GM21381 (cell line): ENCODE measurements around the gene TNN.
"Not testable (repeated sequence)": the region's sequence is repeated elsewhere in the genome, so short reads cannot be mapped to it uniquely, and the experiment has no call there.

Source experiments
- ATAC-seq: cut with Tn5 transposase; IDR thresholded peaks from one replicate; pipeline ENCODE4 v1.9.1; 2021; ENCODE audit warnings: mild to moderate bottlenecking, moderate library complexity; ENCODE audit not compliant: unreplicated experiment

TNN gene

DNA sequence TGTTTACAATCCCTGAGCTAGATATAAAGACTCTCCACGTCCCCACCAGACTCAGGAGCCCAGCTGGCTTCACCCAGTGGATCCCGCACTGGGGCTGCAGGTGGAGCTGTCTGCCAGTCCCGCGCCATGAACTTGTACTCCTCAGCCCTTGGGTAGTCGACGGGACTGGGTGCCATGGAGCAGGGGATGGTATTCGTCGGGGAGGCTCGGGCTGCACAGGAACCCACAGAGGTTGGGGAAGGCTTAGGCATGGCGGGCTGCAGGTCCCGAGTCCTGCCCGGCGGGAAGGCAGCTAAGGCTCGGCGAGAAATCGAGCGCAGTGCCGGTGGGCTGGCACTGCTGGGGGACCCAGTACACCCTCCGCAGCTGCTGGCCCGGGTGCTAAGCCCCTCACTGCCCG is 34.5 kb downstream of the TNN start:
- not testable (repeated sequence) for ATAC-seq

DNA sequence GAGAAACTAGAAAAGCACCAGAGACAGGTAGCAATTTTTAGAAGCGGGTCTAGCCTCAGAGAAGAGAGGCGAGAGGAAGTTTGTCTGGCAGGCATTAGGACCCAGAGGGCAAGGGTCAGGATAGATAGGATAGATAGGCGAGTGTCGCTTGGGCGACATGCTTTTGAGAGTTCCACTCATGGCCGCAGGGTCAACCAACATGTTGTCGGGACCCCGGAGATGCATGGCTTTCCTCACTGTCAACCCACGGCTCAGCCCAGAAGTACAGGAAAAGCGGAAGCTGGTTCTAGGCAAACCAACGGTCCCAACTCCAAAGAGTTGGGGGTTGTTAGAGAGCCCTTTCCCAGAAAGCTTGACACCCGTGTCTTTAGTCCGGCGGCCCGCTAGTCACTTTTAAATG is 38.9 kb downstream of the TNN start:
- not testable (repeated sequence) for ATAC-seq

DNA sequence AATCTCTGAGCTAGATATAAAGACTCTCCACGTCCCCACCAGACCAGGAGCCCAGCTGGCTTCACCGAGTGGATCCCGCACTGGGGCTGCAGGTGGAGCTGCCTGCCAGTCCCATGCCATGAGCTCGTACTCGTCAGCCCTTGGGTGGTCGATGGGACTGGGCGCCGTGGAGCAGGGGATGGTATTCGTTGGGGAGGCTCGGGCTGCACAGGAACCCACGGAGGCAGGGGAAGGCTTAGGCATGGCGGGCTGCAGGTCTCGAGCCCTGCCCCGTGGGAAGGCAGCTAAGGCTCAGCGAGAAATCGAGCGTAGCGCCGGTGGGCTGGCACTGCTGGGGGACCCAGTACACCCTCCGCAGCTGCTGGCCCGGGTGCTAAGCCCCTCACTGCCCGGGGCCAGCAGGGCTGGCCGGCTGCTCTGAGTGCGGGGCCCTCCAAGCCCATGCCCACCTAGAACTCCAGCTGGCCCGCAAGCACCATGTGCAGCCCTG is 40.7 kb downstream of the TNN start:
- not testable (repeated sequence) for ATAC-seq

DNA sequence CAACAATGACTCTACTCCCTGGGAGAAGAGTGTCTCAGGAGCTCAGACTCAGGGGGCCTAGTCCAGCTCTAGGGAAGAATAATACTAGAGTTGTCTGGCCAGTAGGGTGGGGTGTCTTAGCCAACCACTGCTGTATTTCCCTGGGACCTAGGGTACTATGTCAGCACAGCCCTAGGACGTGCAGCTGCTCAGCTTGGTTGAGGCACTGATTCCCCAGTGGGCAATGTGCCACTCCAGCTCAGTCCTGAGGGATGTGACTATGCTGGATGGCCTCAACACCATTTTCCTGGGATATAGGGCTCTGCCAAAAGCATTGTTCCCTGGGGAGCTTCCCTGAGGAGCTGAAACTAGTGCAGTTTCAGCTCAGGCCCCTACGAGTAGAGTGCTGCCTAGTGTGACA is 47.4 kb downstream of the TNN start:
- ATAC-seq: no peak

DNA sequence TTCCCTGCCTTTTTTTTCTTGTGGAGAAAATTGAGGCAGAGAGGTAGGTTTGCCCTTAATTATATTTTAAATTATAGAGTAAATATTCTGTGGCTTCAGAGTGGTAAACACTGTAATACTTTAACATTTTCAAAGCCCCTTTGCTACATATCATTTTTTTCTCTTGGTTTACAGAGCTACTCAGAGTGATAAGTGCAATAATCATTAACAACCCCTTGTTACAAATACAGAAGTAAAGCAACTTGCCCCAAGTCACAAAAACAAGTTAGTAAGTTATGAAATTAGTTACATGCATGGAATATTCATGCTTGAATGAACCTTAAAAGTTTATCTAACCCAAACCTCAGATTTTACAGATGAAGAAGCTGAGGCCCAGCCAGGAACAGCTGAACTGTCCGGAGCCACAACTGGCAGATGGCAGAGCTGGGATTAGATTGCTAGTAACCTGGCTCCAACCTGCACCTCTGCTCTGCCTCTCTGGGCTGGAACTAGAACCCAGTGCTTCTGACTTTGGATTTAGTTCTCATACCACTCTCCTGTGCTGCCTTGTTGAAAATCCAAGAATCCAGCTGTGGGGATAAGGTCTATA is 48.7 kb downstream of the TNN start:
- no peak for ATAC-seq

DNA sequence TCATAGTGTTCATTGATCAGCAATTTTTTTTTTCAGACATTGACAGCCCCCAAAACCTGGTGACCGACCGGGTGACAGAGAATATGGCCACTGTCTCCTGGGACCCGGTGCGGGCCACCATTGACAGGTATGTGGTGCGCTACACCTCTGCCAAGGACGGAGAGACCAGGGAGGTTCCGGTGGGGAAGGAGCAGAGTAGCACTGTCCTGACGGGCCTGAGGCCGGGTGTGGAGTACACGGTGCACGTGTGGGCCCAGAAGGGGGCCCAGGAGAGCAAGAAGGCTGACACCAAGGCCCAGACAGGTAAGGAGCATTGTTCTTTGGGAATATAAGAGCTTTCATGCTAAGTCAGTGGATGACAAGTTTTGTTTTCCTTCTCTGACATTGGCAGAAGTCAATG is 49.3 kb downstream of the TNN start:
- no peak for ATAC-seq

DNA sequence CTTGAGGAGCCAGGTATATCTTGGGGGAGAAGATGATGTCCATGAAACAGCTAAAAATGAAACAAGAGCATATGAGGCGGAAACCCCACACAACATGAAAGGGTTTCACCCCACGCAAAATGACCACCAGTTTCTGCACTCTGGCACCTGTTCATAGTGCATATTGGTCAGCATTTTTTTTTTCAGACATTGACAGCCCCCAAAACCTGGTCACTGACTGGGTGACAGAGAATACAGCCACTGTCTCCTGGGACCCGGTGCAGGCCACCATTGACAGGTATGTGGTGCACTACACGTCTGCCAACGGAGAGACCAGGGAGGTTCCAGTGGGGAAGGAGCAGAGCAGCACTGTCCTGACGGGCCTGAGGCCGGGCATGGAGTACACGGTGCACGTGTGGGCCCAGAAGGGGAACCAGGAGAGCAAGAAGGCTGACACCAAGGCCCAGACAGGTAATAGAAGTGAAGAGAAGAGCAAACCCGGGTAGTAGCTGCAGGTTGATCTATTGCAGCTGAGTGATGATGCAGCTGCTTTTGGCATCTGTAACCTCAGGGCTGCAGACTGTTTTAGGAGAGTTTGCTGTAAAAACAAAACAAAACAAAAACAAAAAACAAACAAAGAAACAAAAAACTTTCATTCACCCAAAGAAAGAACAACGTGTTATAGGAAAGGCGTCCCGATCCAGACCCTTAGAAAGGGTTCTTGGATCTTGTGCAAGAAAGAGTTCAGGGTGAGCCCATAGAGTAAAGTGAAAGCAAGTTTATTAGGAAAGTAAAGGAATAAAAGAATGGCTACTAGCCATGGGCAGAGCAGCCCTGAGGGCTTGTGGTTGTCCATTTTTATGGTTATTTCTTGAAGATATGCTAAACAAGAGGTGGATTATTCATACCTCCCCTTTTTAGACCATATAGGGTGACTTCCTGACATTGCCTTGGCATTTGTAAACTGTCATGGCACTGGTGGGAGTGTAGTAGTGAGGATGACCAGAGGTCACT is 51.0 kb downstream of the TNN start:
- ATAC-seq: no peak

DNA sequence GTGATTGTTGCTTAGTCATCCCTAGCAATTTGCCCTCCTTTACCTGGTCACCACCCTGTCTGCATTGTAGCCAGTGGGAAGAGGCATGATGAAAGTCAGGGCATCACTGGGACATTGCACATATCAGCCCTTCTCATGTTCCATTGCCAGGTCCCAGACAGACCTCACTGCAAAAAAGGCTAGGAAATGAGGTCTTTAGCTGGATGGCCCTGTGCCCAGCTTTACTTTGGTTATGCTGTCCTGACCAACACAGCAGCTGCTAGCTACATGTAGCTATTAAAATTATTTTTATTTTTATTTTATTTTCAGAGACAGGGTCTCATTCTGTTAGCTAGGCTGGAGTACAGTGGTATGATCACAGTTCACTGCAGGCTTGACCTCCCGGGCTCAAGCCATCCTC is 52.9 kb downstream of the TNN start:
- ATAC-seq: no peak

DNA sequence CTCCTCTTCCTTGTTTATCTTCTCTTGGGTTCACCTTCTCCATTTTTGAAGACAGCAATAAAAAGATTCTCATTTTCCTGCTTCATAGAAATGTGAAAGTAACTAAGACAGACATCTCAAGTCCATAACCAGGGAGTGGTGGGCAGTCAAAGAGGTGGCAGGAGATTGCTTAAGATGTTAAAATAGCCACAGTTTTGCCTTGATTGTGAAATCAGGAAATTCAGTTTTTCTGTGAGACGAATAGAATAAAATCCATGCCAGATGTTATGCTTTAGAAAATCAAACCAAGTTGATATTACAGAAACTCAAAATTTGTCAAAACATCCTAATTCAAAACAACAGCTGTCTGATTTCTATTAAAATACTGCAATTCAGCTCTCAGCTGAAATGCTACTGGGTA is 57.2 kb downstream of the TNN start:
- ATAC-seq: no peak

DNA sequence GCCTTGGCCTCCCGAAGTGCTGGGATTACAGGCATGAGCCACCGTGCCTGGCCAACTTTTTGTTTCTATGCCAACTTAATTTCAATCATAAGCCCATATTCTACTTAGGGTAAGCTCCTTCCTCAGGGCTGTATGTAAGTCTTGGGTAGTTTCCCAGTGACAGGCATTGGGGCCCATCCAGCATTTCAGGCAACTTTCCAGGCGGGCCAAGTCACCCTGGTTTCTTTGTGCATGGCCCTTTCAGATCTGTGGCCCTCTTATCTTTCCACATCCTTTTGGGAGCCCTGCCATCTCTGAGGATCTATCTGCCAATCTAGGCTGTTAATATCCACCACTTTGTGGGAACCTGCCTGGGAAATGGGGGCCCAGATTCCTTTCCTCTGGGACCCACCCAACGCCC is 58.7 kb downstream of the TNN start:
- no peak for ATAC-seq

DNA sequence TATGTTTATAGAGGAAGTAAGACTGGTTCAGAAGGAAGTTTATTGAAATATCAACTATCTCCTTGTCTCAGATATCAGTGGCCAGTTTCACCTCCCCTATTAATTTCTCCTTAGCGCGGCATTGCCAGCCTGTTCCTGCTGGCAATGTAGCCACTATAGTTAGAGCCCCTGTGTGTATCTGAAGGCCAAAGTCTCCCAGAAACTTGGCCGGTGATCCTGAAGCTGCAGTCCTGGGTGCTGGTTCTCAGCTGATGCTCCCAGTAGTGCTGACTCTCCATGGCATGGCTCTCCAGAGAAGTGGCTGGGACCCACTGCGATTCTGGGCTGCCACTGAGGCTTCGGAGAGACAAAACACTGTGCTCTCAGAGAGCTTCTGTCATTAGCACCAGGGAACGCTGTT is 59.9 kb downstream of the TNN start:
- no peak for ATAC-seq

DNA sequence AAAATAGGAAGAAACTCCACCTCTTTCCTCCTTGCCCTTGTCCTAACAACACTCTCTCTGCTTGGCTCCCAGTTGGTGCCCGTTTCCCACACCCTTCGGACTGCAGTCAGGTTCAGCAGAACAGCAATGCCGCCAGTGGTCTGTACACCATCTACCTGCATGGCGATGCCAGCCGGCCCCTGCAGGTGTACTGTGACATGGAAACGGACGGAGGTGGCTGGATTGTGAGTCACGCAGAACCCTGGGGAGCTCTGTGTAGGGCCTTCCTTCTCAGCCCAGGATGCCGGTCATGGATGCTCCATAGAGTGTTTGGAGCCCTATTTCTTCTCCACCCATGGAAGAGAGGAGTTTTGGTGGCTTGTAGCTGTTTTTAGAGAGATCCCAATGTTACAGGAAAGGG is 60.9 kb downstream of the TNN start:
- no peak for ATAC-seq

DNA sequence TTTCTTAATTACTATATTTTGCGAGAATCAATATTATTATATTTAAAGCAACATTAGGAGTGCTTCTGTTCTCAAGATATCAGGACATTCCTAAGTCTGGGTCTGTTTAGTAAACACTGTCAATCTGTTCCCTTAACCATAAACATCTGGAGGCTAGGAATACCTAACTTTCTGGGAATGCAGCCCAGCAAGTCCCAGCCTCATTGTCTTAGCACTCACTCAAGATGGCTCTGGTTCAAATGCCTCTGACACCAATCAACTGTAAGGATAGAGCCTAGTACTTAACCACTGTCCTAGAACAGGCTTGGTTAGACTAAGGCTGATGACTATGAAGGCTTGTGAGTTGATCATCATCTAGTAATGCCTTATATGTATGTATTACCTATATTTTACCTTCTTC is 61.5 kb downstream of the TNN start:
- no peak for ATAC-seq

DNA sequence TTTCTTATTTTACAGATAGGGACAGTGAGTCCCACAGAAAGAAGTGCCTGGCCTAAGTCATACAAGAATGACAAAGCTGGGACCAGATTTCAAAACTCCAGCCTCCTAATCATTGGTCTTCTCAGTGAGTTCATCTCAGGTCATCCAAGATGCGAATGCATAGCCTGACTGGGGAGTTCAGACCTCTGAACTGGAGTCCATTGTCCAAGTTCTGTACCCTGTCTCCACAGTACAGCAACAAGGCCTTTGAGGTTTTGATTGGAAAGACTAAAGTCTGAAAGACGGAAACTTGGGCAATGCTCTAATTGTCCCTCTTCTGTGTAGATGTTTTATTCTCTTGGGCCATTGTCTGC is 62.0 kb downstream of the TNN start:
- ATAC-seq: no peak

DNA sequence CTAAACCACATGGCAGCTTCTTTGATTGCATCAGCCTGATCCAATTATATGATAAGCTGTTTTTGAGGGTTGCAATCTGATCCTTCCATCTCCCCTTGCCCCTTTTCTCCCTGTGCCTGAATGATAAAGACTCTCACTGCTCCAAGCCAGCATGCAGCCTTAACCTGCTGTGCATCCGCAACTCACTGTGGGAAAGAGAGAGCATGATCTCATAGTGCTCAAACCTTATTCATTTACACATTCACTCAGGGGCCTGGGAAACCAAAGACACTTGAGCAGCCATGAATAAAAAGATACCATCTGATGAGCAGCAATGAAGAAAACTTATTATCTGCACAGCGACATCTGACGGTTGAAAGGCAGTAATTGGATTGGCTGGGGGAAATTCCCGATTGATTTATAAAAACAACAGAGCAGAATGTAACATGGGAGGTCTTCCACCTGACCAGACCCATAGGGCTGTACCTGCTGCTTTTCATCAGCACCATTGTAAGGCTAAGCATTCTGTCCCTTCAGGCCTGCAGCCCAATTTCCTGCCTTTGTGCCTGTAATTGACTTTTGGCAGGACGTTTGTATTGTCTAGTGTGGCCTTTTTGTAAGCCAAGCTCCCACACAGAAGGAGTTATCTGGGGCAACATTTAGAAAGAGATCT is 62.5 kb downstream of the TNN start:
- ATAC-seq: no peak

DNA sequence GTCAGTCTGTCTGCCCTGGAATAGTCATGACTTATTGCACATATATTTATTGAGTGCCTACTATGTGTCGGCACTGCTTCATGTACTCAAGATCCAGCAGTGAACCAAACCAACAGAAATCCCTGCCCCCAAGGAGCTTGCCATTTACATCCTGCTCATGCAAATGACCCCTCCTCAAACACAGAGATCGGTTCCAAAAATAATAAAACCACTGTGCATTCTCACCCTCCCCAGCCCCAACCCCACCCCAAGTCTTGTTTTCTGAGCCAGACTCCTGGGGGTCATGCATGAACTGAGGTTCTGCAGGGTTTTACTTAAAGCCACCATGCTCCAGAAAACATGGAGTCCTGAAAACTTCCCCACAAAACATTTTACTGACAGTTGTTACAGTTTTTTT is 63.0 kb downstream of the TNN start:
- no peak for ATAC-seq

DNA sequence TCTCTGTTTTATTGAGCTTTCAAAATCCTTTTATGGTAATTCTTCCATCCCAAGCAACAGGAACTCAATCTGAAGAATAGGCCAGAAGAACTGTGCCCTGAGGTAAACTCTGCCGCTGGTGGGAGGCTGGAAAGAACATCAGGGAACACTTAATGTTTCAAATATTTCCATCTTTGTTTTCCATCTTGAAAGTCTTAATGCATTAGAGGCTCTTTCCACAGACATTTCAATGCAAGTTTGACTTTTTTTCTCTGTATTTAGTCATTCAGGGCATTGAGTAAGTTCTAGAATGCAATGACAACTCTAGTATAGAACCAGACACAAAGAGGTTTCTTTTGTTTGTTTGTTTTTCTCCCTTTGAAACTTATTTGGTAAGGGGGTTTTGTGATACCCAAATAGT is 63.5 kb downstream of the TNN start:
- no peak for ATAC-seq

DNA sequence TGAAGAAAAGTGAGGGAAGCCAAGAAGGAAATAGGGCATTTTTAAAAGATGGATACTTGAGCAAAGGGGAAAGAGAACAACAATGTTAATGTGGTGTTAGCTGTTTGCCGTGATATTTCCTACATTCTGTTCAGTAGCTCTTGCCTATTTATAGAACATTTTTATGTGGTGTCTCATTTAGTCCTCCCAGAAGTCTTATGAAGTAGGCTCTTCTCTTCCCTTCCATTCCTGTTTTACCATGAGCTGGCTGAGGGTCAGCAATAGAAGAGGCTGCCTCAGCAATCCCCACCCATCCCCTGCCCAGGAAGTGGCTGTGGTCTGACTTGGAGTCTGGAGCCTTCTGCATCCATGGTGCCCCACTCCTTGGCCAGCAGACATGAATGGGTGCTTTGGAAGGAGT is 64.8 kb downstream of the TNN start:
- no peak for ATAC-seq

DNA sequence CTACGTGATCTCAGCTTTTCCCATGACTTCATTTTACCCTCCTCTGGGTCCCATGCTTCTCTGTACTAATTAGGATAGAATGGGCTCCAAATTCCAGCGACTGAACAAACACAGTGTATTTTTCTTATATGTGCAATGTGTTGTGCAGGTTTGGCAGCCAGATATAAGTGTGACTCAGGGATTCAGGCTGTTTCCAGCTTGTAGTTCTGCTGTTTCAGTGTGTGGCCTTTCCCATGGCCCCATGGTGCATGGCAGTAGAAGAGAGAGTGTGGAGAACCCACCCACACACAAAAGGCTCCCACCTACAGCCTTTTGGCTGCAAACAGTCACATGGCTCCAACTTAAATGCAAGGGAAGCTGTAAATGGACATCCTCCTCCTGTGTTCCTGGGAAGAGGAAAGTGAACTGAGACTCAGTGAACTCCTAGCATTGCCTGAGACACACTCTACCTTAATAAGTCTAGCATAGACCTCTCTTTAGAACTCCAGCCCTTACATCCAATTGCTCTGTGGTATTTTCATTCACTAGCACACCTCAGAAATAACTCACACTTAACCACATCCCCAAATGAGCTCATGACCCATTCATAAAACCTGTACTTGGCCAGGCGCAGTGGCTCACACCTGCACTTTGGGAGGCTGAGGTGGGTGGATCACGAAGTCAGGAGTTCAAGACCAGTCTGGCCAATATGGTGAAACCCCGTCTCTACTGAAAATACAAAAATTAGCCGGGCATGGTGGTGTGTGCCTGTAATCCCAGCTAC is 66.2 kb downstream of the TNN start:
- no peak for ATAC-seq

DNA sequence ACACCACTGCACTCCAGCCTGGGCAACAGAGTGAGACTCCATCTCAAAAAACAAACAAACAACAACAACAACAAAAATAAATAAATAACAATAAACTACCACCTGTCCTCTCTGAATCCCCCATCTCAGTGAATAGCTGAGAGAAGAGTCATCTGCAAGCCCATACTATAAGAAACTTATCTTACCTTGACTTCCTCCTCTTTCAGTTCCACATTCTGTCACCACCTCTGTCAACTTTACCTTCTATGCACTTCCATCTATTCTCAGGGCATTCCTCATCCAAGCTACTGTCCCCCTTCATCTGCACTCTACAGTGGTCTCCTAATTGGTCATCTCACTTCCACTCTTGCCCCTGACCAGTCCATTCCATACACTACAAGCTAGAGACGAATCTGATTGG is 66.9 kb downstream of the TNN start:
- no peak for ATAC-seq

DNA sequence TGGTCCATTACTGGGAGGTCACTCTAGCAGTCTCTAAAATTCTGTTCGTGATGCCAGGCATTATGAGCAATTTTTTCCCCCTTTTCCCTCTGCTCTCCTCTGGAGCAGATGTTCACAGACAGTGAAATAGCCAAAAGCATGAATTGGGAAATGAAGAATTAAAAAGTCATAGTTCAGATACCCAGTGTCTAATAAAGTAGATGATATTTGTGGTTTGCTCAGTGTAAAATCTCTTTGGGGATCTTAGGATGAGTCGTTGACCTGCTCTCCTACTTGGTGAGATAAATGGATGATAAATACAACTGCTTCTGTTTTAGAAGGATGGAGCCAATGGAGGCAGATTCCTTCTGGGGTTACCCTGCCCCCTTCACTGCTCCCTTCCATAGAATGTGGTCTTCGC is 68.6 kb downstream of the TNN start:
- ATAC-seq: no peak
